ENCODE data around the gene C19orf44.
"Not testable (repeated sequence)": the region's sequence is repeated elsewhere in the genome, so short reads cannot be mapped to it uniquely, and the experiment has no call there.

The C19orf44 gene

DNA sequence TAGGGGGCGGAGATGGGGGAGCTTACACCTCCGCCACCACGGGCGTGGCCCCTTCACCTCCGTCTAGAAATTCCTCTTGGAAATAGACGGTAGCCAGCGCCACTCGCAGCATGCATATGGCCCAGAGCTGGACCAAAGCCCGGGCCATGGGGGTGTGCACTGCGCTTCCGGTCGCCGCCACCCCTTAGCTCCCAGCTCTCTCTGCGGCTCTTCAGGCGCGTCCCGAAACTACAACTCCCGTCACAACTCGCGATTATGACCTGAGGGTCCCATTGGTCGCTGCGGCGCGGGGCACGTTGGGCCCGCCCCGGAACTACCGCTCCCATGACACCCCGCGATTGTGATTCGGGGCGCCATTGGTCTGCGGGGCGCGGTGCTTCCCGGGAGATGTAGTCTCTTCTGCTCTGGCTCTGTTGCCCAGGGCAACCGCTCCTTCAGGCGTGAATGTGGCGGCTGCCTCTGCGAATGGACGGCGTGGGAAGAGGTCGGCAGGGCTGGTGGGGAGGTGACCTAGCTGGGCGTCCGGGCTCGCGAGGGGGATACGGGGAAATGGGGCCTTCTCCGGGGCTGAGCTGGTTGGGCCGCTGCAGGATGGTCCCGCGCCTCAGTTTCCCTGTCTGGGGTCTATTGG, at the start of gene C19orf44, which contains the start of gene CALR3:
TSS of gene C19orf44 (plus strand) at position 413 of the 631 bp plus-strand sequence. CDS start 4,399 bp downstream, outside the sequence.
TSS of gene CALR3 (minus strand) at position 186 of the 631 bp plus-strand sequence. CDS start at position 148, 38 bp downstream.
- DNase-seq (ENCODE audit: low read depth) = peak; percentile 94

GRCh38 chr19:16446724-16447368, 49.3 kb upstream of the C19orf44 start:
- DNase-seq (ENCODE audit: low read depth) = peak; percentile 53

DNA sequence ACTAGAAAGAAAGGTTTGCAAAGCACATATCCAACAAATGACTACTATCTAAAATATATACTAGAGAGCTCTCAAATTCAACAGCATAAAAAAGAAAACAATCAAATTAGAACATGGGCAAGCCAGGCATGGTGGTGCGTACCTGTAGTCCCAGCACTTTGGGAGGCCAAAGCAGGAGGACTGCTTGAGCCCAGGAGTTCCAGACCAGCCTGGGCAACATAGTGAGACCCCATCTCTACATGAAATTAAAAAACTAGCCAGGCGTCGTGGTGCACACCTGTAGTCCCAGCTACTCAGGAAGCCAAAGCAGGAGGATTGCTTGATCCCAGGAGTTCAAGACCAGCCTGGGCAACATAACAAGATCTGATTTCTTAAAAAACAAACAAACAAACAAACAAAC, 47.3 kb upstream of the C19orf44 start:
- not testable (repeated sequence) for DNase-seq (ENCODE audit: low read depth)

- no peak for DNase-seq (ENCODE audit: low read depth)
Observed at GRCh38 chr19:16449330-16449961, 46.7 kb upstream of the C19orf44 start.

- DNase-seq (ENCODE audit: low read depth) = no peak
Observed at GRCh38 chr19:16452325-16452724, 43.9 kb upstream of the C19orf44 start.

- DNase-seq (ENCODE audit: low read depth) = no peak
Observed at GRCh38 chr19:16454351-16454918, 41.8 kb upstream of the C19orf44 start.

GRCh38 chr19:16455489-16455888, 40.7 kb upstream of the C19orf44 start:
- DNase-seq (ENCODE audit: low read depth) = no peak

- DNase-seq (ENCODE audit: low read depth) = no peak
Observed at GRCh38 chr19:16456652-16457194, 39.5 kb upstream of the C19orf44 start.

DNA sequence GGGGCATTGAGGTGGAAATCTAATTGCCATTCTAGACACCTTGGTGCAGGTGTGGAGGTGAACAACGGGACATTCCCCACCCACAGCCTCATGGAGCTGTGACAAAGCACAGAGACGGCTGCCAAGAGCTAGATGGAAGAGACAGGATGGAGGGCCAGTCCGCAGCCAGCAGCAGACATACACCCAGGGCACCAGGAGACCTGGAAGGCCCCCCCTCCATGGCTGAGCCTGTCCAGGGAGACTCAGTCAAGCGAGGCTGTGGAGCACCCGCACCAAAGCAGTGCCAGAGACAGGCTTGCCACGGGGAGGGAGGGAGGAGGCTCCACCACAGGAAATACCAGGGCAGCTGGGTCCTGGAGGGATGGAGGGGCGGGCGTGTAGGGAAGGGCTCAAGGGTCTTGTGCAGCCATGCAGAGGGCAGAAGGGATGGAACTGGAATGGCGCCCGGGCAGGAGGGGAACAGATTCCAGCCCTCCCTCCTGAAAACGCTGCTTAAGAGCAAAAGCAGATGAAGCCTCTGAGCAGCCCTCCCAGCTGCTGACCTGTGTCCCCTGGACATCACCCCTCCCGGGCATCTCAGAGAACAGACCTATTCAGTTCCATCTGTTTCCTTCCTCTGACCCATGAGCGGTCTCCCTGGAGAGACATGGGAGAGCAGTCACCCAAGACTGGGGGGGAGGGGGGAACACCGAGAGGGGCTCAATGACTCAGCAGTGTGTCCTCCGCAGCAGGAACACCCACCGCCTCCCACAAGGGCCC, 38.8 kb upstream of the C19orf44 start:
- DNase-seq (ENCODE audit: low read depth) = no peak

DNA sequence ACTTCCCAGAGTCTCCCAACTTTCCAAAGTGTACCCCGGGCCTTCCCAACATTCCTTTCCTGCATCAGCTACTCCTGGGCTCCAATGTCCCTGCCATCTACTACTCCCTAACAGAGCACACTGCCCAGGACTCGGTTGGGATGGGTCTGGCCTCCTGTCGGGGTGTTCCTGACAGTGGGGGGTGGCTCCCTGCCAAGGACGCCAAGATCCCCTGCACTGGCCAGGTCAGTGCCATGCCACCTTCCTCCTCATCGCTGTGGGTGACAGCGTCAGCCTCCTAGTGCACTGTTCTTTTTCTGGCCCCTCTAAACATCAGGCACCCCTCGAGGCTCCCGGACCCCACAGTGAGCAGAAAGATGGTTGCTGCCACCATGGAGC, 38.3 kb upstream of the C19orf44 start:
- DNase-seq (ENCODE audit: low read depth) = no peak

- DNase-seq (ENCODE audit: low read depth) = no peak
Observed at GRCh38 chr19:16458391-16459341, 37.5 kb upstream of the C19orf44 start.

- DNase-seq (ENCODE audit: low read depth) = no peak
Observed at GRCh38 chr19:16459680-16460079, 36.5 kb upstream of the C19orf44 start.

DNA sequence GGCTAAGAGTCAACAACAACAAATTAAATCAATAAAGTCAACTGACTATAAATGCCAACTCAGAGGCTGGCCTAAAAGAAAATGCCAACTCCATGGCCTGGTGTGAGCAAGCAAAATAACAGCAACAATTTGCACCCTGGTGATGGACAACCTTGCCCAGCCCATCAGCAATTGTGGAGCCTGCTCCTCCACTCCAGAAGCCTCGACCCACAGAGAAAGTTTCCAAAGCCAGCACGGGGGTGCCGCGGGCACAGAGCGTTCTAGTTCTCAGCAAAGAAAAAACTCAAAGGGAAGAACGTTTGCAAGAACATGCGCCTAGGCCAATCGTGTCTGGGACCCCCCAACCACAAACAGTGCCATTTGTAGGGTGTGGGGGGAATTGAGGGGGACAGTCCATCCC, 35.7 kb upstream of the C19orf44 start:
- DNase-seq (ENCODE audit: low read depth) = no peak

DNA sequence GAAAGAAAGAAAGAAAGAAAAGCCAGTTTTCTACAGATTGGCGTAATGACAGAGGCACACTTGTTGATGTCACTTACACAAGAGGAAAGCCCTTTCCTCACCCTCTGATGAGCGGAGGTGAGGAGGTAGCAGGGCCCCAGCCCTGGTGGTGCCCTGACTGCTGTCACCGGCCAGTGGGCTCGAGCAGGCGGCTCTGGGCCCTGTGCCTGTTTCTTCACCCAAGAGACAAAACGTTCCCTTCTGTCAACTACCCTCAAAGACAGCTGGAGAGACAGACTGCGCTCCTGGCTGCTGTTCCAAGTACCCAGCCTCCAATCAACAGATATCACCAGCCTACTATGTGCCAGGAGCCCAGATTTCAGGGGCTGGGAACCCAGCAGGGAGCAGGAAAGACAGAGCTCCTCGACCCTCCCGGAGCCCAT, 34.6 kb upstream of the C19orf44 start:
- DNase-seq (ENCODE audit: low read depth) = no peak

GRCh38 chr19:16462757-16463250, 33.4 kb upstream of the C19orf44 start:
- no peak for DNase-seq (ENCODE audit: low read depth)

DNA sequence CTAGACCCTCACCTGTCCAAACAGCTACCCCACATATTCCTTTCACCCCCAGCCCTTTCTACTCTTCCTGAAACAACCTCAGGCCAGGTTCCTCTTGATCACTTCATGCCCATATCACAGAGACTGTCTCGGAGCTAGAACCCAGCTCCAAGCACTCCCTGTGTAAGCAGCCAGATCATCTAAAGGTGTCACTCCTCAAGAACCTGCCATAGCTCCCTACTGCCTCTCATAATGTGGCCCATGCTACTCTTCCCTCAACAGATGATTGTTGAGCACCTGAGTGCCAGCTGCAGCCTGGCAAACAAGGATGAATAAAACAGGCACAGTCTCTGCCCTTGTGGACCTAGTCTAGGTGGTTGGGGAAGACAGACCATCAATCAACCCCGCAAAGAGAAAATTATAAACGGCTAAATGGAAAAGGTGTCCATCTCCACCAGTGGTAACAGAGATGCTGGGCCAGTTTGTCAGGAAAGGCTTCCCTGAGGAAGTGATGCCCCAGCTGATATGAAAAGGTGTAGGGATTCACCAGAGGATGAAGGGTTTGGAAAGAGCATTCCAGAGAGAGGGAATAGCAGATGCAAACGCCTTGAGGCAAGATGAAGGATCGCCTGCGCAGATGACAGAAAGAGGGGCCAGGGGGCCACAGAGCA, 32.7 kb upstream of the C19orf44 start:
- no peak for DNase-seq (ENCODE audit: low read depth)

- DNase-seq (ENCODE audit: low read depth) = no peak
Observed at GRCh38 chr19:16463991-16464575, 32.1 kb upstream of the C19orf44 start.

- no peak for DNase-seq (ENCODE audit: low read depth)
Observed at GRCh38 chr19:16465239-16465638, 31.0 kb upstream of the C19orf44 start.

- not testable (repeated sequence) for DNase-seq (ENCODE audit: low read depth)
Observed at GRCh38 chr19:16466802-16467427, 29.3 kb upstream of the C19orf44 start.

Measured in GM04503 (cell line).